WERI-Rb-1 (cell line): ENCODE data around the gene CSGALNACT2.

Experiments
- DNase-seq: peaks from one replicate; pipeline ENCODE4 v3.0.0-alpha.2; 2020
- H3K27ac ChIP-seq: fragments of 250-450 bp; sonication (Bioruptor Pico); 2 replicates; pipeline ENCODE4 v1.5.1; 2020; ENCODE audit warnings: mild to moderate bottlenecking, moderate library complexity
- H3K27me3 ChIP-seq: fragments of 250-450 bp; sonication (Bioruptor Pico); 2 replicates; pipeline ENCODE4 v1.5.1; 2021; ENCODE audit warnings: mild to moderate bottlenecking, low read depth, moderate library complexity; ENCODE audit not compliant: insufficient read depth, severe bottlenecking
- H3K36me3 ChIP-seq: fragments of 250-450 bp; sonication (Bioruptor Pico); 2 replicates; pipeline ENCODE4 v1.5.1; 2020; ENCODE audit warnings: mild to moderate bottlenecking, moderate library complexity
- H3K4me3 ChIP-seq: 2 replicates; pipeline ENCODE4 v1.5.1; 2011; ENCODE audit warnings: low read depth, mild to moderate bottlenecking, control low read depth, low read length
- H3K9me3 ChIP-seq: fragments of 250-450 bp; sonication (Bioruptor Pico); 2 replicates; pipeline ENCODE4 v1.5.1; 2021; ENCODE audit warnings: mild to moderate bottlenecking, moderate library complexity; ENCODE audit not compliant: severe bottlenecking
- TF ChIP-seq, protein P1 (sequence below): IDR thresholded peaks from 2 replicates; pipeline ENCODE4 v1.5.1; 2011; ENCODE audit warnings: low read depth, mild to moderate bottlenecking, control low read depth, inconsistent platforms, low read length

Gene CSGALNACT2

DNA sequence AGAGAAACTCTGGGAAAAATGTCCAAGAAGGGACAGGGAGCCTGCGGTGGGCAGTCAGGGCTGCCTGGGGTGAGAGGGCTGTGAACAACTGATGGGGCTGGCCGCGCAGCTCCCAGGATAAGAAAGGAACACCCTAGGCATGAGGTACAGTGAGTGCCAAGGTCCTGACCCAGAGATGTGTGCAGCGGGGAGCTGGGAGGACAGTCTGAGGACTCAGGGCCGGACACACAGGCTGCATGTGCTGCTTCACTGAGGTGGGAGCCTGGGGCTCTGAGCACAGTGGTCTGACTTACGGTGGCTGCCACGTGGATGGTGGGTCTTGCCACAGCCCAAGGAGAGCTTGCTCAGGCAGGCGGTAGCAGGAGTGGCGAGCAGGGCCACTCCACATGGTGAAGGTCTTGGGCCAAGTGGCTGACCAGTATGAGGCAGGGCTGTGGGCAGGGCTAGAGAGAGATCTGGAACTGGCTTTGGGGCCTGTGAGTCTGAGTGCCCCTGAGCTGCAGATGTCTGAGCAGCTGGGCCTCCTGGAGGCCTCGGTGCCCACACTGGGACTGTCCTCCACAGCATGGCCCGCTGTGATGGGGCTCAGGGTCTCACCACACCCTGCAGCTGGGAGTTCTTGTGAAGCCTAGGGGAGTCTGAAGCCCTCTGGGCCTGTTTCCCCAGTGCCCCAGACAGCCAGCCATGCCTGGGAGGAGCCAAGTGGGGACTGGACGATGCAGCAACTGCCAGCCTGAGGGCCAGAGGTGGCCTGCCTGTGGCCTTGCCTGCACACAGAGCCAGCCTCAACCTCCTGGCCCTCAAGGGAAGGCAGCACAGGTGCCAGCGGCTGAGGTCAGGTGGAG lies 68.4 kb downstream of the CSGALNACT2 start:
- no peaks in the 10 kb centered on the region for H3K9me3 ChIP-seq
- peak; percentile 5 for DNase-seq
- no peaks in the 10 kb centered on the region for H3K27me3 ChIP-seq
- no peaks in the 10 kb centered on the region for H3K36me3 ChIP-seq
- H3K4me3 ChIP-seq, result no peak overlapping the region
- H3K27ac ChIP-seq, result no peak overlapping the region
- TF ChIP-seq, protein P1, sequence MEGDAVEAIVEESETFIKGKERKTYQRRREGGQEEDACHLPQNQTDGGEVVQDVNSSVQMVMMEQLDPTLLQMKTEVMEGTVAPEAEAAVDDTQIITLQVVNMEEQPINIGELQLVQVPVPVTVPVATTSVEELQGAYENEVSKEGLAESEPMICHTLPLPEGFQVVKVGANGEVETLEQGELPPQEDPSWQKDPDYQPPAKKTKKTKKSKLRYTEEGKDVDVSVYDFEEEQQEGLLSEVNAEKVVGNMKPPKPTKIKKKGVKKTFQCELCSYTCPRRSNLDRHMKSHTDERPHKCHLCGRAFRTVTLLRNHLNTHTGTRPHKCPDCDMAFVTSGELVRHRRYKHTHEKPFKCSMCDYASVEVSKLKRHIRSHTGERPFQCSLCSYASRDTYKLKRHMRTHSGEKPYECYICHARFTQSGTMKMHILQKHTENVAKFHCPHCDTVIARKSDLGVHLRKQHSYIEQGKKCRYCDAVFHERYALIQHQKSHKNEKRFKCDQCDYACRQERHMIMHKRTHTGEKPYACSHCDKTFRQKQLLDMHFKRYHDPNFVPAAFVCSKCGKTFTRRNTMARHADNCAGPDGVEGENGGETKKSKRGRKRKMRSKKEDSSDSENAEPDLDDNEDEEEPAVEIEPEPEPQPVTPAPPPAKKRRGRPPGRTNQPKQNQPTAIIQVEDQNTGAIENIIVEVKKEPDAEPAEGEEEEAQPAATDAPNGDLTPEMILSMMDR, result no peak

DNA sequence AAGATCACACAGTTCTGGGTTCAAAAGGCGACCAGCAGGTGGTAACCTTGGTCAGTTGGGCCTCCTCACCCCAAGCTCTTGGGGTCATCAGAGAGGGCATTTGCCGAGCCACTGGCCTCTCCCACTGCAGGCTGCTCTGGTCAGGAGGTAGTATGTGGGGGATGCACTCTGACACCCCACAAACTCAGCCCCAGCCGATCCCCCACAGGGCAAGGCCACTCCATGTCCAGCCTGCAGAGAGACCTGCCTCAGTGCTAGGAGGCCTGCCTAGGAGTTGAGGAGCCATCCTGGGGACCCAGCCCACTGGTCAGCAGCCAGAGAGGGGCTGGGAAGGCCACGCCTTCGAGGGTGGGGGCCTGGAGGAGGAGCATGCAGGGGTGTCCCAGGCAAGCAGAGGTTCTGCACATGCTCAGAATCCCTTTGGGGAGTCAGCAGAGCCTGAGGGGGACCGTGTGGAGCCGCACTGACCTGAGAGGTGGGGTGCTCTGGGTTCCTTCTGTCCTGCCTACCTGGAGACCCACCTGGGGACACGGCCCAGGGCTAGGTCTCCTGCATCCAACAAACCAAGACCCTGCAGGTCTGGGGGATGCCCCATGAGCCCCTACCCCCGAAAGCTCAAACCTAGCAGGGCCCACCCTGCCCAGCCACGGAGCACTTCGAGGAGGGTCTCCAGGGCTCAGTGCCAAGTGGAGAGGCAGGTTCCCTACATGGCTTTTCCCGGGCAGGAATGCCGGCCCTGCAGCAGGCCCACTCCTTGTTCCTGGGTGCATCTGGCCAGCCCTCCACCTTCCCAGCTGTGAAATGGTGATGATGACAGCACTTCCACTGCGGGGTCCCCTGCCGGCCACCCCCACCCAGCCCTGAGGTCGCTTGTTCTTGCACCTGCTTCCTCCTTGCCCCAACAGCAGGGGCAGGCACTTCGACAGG lies 70.2 kb downstream of the CSGALNACT2 start:
- Histone ChIP-seq H3K36me3 (no peaks in the 10 kb centered on the region), H3K9me3 (no peaks in the 10 kb centered on the region), H3K27me3 (no peaks in the 10 kb centered on the region), H3K27ac (no peak overlapping the region), H3K4me3 (no peak overlapping the region)
- peak; percentile 7 for DNase-seq
- TF ChIP-seq, protein P1, result no peak

DNA sequence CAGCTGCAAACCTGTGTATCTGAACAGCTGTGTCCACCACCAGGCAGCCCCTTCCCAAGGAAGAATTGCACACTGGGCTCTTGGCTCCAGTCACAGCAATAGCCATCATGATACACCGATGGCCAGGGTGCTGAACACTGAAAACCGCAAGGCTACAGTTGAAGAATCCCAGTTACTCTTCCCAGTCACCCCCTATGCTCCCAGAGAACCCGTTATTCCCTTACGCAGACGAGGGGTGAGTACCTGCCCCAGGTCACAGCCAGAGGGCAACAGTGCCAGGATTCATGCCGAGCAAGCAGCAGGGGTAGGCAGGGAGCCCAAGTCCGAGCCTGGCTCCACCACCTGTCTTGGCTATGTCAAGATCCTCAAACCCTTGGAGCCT lies 70.8 kb downstream of the CSGALNACT2 start:
- Histone ChIP-seq H3K9me3 (no peaks in the 10 kb centered on the region), H3K36me3 (no peaks in the 10 kb centered on the region), H3K4me3 (no peak overlapping the region), H3K27me3 (no peaks in the 10 kb centered on the region), H3K27ac (no peak overlapping the region)
- DNase-seq, result peak; percentile 1
- TF ChIP-seq, protein P1, result no peak

DNA sequence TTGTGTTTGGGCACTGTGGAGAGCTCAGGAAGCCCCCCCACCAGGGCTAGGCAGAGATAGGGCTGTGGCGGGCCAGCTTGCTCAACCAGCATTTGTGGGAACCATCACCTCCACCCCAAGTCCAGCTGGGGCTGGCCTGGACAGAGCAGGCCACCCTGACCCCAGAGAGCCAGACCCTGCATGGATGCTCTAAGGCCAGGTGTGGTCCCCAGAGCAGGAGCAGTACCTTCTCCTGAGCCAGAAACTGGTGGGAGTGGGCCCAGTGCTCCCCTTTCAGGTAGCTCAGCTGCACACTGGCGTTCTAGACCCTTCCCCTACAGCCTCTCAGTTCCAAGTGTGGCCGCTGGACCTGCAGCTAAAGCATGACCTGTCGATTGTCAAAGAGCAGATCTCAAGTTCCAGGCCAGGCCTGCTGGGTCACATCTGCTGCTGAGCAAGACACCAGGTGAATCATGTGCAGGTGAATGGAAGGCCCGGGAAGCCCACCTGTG lies 71.5 kb downstream of the CSGALNACT2 start:
- Histone ChIP-seq H3K27ac (no peak overlapping the region), H3K9me3 (no peaks in the 10 kb centered on the region), H3K4me3 (no peak overlapping the region), H3K36me3 (no peaks in the 10 kb centered on the region), H3K27me3 (no peaks in the 10 kb centered on the region)
- TF ChIP-seq, protein P1, result no peak
- DNase-seq, result peak; percentile 4

DNA sequence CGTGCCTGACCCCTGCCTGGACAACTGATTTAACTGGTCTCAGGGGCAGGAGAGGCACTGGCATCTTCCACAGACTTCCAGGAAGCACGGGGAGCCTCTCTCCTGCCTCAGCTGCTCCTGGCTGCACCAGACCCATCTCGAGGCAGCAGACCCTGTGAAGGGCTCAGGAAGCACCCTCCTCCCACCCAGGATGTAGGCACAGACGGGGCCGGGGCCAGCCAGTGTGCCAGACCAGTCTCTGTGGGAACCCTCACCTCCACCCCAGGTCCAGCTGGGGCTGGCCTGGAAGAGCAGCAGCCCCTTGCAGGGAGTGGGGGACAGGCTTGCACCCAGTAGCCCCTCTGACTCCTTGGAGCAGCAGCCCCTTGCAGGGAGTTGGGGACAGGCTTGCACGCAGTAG lies 72.3 kb downstream of the CSGALNACT2 start:
- TF ChIP-seq, protein P1, result no peak
- Histone ChIP-seq H3K9me3 (no peaks in the 10 kb centered on the region), H3K27ac (no peak overlapping the region), H3K27me3 (no peaks in the 10 kb centered on the region), H3K4me3 (no peak overlapping the region), H3K36me3 (no peaks in the 10 kb centered on the region)
- DNase-seq, result peak; percentile 5
